GM18508 (cell line): Measurements from ENCODE around the gene FOXO1.

Experiments used
- ATAC-seq: cut with Tn5 transposase; IDR thresholded peaks from one replicate; pipeline ENCODE4 v1.9.1; 2021; ENCODE audit warnings: moderate number of reproducible peaks; ENCODE audit not compliant: insufficient read depth, unreplicated experiment

FOXO1 gene

GRCh38 chr13:40556453-40556852, 110.0 kb downstream of the FOXO1 start:
- no peak for ATAC-seq

DNA sequence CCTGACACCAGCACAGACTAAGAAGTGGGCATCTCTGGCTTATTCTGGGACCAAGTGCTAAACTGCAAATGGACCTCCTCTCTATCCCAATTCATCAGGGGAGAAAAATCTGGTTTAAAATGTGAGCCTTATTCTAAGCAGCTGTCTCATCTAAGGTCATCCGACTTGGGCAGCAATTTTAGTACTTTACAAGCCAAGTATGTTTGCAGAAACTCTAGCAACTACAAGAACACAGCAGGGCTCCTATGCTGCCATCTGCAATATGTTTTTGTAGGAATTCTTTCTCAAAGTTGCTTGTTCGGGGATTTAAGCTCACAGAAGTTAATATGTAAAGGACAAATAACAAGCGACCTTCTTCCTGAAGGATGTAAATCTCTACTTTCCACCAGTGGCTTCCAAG, 113.1 kb downstream of the FOXO1 start:
- no peak for ATAC-seq

GRCh38 chr13:40552895-40553294, 113.5 kb downstream of the FOXO1 start:
- ATAC-seq, result no peak

- no peak for ATAC-seq
Measured at GRCh38 chr13:40550130-40550529, 116.3 kb downstream of the FOXO1 start.

- no peak for ATAC-seq
Measured at GRCh38 chr13:40549500-40550094, 116.8 kb downstream of the FOXO1 start.

DNA sequence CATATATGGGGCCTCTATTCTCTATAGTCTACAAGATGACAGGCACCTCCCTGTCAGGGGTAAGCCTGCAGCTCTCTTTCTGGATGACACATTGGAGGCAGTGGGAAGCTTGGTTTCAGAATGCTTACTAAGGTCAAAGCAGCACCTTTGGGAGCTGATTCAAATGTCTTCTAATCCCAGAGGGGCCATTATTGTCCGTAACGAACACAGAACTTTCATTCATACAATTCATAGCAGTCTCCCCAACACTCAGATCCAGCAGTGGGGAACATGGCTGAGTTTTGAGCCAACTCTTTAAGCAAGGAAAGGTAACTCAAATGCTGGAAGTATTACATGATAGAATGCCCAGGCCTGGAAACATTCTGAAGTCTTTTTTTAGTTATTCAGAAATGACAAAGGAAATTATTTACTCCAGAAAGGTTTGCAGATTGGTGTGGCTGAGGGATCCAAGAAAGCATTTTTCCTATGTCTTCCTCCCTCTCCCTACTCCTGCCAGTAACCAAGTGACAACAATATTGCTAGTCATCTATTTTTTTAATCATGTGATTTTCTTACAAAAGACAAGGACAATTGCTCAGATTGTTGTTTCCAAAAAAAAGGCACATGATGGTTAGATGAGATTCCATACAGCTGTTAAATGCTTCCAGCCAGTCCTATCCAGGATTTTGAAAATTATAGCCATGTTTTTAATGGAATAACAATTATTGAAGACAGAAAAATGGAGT, 118.7 kb downstream of the FOXO1 start:
- ATAC-seq, result no peak

DNA sequence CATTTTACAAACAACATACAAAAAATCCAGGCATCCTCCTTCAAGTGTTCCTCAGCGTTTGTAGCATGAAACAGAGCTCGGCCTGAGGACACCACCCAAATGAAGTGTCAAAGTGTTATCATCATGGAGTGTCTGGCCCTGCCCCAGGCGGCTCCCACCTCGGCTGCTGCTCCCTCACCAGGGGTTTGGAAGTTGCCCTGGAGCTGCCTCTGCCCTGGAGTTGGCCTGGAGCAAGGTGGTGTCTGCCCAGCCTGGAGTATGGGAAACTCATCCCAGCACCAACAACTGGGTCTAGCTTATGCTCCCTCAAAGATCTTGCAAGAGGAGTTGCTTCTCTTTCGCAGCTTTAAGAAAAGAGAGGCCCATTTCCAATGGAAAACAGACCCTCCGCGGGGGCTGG, 120.4 kb downstream of the FOXO1 start:
- no peak for ATAC-seq

DNA sequence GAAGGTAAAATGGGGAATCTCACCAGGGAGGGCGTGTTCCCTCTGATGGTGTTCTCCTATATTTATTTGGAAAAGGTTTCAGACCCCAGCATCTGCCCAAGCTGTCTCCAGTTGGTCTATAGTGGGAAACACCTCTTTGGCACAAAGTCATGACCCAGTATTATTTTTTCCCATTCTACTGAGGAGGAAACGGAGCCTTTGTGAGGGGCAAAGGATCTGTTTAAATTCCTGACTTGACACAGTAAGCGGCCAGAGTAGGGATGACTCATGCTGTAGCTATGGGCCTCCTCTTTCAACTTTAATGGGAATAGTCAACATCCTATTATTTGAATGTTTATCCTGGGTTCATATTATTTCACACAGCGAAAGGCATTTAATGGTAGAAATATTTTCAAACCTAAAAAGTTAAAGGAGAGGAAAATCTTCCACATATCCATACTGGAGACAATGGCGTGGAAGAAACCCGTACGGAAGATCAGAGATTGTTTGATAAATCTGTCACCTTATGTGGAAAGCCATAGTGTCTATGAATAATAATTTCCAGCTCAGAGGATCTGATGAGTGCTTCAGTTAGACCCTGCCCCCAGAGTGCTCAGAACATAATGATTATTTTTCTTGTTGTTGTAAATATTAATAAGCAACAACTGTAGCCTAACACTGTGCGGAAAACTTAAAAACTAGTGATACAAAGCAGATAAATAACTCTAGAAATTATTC, 126.0 kb downstream of the FOXO1 start:
- ATAC-seq, result no peak

- ATAC-seq, result no peak
Measured at GRCh38 chr13:40539576-40540327, 126.7 kb downstream of the FOXO1 start.

DNA sequence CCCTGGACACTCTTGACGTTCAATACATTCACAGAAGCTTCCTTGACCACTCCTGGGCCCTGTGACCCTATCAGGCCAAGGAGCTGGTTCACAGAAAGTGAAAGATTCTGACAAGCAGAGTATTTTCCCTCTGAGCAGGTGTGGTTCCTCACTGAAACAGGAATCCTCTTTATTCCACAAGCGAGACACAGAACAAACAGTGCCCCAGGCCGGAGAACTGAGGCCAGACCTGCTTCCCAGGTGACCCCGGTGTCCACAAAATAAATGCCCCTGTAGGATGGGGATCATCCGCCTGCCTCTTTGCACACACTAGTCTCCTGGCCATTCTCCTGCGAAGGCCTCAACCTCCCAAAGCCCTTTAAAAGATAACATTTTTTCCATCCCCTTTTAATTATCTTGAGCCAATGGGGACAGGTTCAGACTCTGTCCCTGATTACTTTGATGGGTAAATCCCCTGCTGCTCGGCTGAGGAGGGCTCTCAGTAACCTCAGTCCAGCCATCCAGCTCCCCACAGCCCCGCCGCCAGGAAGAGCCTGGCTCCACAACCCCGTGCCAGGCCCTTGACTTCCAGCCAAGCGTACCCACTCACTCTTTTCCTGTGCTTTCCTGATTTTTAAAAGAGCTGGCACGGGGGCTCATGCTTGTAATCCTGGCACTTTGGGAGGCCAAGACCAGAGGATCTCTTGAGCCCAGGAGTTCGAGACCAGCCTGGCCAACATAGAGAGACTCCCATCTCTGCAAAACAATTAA, 129.1 kb downstream of the FOXO1 start:
- ATAC-seq, result no peak

DNA sequence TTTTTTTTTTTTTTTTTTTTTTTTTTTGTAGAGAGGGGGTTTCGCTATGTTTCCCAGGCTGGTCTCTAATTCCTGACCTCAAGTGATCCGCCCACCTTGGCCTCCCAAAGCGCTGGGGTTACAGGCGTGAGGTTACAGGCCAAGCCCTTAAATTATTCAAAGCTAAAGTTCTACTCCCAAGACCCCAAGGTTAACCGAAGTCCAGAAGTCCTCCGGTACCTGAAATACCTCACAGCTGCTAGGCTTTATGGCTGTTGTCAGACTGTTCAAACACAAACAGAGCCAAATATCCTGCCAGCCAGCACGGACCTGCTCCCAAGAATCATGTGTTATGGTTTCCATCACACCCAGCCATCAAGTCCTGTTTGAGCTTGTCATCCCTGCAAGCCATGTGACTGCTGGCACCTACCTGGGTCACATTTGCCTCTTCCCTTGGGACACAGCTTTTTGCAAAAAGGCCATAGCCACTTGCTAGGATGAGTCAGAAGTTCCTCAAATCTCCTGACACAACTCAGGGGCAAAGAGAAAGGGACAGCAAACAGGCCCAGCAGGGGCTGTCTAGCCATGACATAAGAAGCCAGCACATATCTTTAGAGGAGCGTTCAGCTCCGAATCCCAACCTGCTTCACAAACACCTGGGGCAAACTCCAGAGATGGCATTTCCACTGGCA, 129.9 kb downstream of the FOXO1 start:
- ATAC-seq, result no peak

DNA sequence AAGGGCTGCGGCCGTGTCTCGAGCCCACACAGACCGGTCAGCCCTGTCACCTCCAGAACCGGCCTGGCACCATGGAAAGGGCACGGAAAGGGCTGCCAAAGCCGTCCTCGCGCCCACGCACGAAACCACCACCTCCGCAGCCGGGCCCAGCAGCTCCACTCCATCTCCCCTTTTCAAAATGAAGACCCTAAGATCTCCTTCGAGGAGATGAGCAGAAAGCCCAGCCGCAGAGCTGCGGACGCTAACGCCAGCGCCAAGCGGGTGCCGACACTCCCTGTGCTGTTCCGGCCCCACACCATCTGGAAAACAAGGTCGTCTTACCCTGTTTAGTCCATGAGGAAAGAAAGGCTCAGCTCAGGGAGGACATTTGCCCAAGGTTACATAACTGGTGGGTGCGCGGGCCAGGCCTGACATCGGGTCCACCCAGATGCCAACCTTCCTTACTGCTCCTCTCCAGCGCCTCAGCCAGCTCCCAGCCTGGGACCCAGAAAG, 131.1 kb downstream of the FOXO1 start:
- ATAC-seq, result no peak

- no peak for ATAC-seq
Measured at GRCh38 chr13:40534456-40534855, 132.0 kb downstream of the FOXO1 start.

DNA sequence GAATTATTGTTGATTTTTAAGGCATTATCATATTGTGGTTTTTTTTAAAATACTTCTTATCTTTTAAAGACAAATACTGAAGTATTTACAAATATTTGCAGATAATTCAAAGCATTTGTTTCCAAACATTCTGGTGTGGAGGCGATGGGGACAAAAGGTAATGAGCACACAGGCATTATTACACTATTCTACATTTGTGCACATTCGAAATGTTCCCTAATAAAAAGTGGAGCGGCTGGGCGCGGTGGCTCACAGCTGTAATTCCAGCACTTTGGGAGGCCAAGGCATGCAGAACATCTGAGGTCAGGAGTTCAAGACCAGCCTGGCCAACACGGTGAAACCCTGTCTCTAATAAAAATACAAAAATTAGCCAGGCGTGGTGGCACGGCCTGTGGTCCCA, 133.4 kb downstream of the FOXO1 start:
- ATAC-seq, result no peak

- no peak for ATAC-seq
Measured at GRCh38 chr13:40530961-40531360, 135.5 kb downstream of the FOXO1 start.

GRCh38 chr13:40528881-40529280, 137.6 kb downstream of the FOXO1 start:
- no peak for ATAC-seq

DNA sequence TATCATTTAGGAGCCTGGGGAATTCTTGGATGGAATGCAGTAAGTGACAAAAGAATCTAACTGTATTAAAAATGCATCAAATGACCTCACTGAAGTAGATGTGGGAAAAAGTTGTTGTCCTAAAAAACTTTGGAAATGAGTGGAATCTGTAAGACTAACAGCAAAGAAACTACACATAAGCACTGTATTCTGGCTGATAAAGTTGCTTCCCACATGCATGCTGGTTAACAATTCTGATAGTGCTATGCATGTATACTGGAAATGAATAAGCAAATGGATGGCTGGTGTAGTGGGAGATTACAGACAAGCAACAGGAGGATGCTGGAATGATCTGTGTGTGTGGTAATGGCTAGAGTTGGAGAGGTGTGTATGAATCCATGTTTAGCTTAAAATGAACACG, 138.5 kb downstream of the FOXO1 start:
- ATAC-seq, result no peak

DNA sequence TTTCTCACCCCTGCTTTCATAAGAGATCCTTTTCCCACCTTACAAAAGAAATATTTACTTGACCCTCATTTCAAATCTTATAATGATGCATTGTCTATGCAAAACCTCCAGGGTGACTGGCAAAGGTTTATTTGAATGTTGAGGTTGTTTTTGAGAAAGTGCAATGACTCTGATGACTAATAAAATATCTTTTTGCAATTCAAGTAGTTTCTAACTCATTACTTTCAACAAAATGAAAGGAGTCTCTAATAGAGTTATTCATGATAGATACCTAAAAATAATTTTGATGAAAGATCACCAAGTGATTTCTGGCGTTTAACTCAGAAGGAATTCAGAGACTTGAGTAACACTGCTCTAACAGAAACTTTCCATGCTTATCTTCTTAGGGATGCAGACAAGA, 144.2 kb downstream of the FOXO1 start:
- ATAC-seq, result no peak

- no peak for ATAC-seq
Measured at GRCh38 chr13:40520916-40521315, 145.5 kb downstream of the FOXO1 start.

GRCh38 chr13:40519637-40520036, 146.8 kb downstream of the FOXO1 start:
- ATAC-seq, result no peak
